ES-I3 (cell line): ENCODE data around the gene RIF1.

ENCODE experiments used
- H3K36me3 ChIP-seq: 2 replicates; pipeline ENCODE4 v1.6.1; 2013; ENCODE audit warnings: mild to moderate bottlenecking, low read length, control low read depth, moderate library complexity; ENCODE audit not compliant: insufficient read depth
- H3K4me1 ChIP-seq: 2 replicates; pipeline ENCODE4 v1.6.1; 2013; ENCODE audit warnings: mild to moderate bottlenecking, control low read depth, low read length; ENCODE audit not compliant: insufficient read depth
- H3K9ac ChIP-seq: 2 replicates; pipeline ENCODE4 v1.6.1; 2013; ENCODE audit warnings: low read depth, mild to moderate bottlenecking, low read length, moderate library complexity
- H3K9me3 ChIP-seq: 2 replicates; pipeline ENCODE4 v1.6.1; 2013; ENCODE audit warnings: mild to moderate bottlenecking, low read length, moderate library complexity; ENCODE audit not compliant: control insufficient read depth, insufficient read depth

Gene RIF1

GRCh38 chr2:151409601-151410484 is at the start of gene RIF1:
Gene RIF1, plus strand, starts transcription at chr2:151409902. Its CDS starts 522 bp downstream, at chr2:151410424.
- Histone ChIP-seq H3K9ac (peak within 1 kb of the TSS; percentile 87), H3K4me1 (no peaks in the 10 kb centered on the region; the same call in 1 of the 2 replicates), H3K36me3 (peaks cover 6% of the 10 kb centered on the region; the same call in 1 of the 2 replicates), H3K9me3 (no peaks in the 10 kb centered on the region)

- Histone ChIP-seq H3K9me3 (no peaks in the 10 kb centered on the region), H3K36me3 (no peaks in the 10 kb centered on the region), H3K9ac (no peak overlapping the region), H3K4me1 (peaks cover 18% of the 10 kb centered on the region; the same call in 1 of the 2 replicates)
These were observed 47.9 kb upstream of the RIF1 start for GRCh38 chr2:151361674-151362370.

GRCh38 chr2:151363709-151364108 is 46.0 kb upstream of the RIF1 start:
- Histone ChIP-seq H3K9ac (no peak overlapping the region), H3K36me3 (no peaks in the 10 kb centered on the region), H3K9me3 (no peaks in the 10 kb centered on the region; the same call in 1 of the 2 replicates), H3K4me1 (peaks cover 3% of the 10 kb centered on the region; the same call in 1 of the 2 replicates)

GRCh38 chr2:151367571-151367970 is 42.1 kb upstream of the RIF1 start:
- no peaks in the 10 kb centered on the region for H3K36me3 ChIP-seq

GRCh38 chr2:151374436-151374835 is 35.3 kb upstream of the RIF1 start:
- Histone ChIP-seq H3K9me3 (no peaks in the 10 kb centered on the region), H3K4me1 (peaks cover 6% of the 10 kb centered on the region; the same call in 1 of the 2 replicates), H3K36me3 (no peaks in the 10 kb centered on the region), H3K9ac (no peak overlapping the region)

More at GRCh38 chr2:151367571-151367970, 42.1 kb upstream of the RIF1 start:
- no peak overlapping the region for H3K9ac ChIP-seq
- H3K4me1 ChIP-seq, result no peaks in the 10 kb centered on the region
- no peaks in the 10 kb centered on the region; the same call in 1 of the 2 replicates for H3K9me3 ChIP-seq

GRCh38 chr2:151379169-151379568 is 30.5 kb upstream of the RIF1 start:
- Histone ChIP-seq H3K9ac (no peak overlapping the region), H3K4me1 (peaks cover 2% of the 10 kb centered on the region; the same call in 1 of the 2 replicates), H3K9me3 (no peaks in the 10 kb centered on the region), H3K36me3 (no peaks in the 10 kb centered on the region)

GRCh38 chr2:151380580-151381235 is 29.0 kb upstream of the RIF1 start:
- H3K36me3 ChIP-seq, result no peaks in the 10 kb centered on the region
- H3K9ac ChIP-seq, result no peak overlapping the region
- no peaks in the 10 kb centered on the region for H3K9me3 ChIP-seq
- H3K4me1 ChIP-seq, result no peaks in the 10 kb centered on the region

- H3K9ac ChIP-seq, result no peak overlapping the region
- no peaks in the 10 kb centered on the region for H3K9me3 ChIP-seq
These were observed 28.4 kb upstream of the RIF1 start for GRCh38 chr2:151381266-151381665.

GRCh38 chr2:151388011-151388410 is 21.7 kb upstream of the RIF1 start:
- no peak overlapping the region for H3K9ac ChIP-seq
- H3K9me3 ChIP-seq, result peaks cover 4% of the 10 kb centered on the region; the same call in 1 of the 2 replicates
- H3K36me3 ChIP-seq, result no peaks in the 10 kb centered on the region
- H3K4me1 ChIP-seq, result no peaks in the 10 kb centered on the region

More at GRCh38 chr2:151381266-151381665, 28.4 kb upstream of the RIF1 start:
- Histone ChIP-seq H3K4me1 (no peaks in the 10 kb centered on the region), H3K36me3 (no peaks in the 10 kb centered on the region)

GRCh38 chr2:151391436-151391835 is 18.3 kb upstream of the RIF1 start:
- H3K36me3 ChIP-seq, result no peaks in the 10 kb centered on the region
- H3K9me3 ChIP-seq, result peaks cover 4% of the 10 kb centered on the region; the same call in 1 of the 2 replicates
- no peak overlapping the region for H3K9ac ChIP-seq
- no peaks in the 10 kb centered on the region for H3K4me1 ChIP-seq

- no peaks in the 10 kb centered on the region for H3K36me3 ChIP-seq
These were observed 15.2 kb upstream of the RIF1 start for GRCh38 chr2:151394509-151394908.

GRCh38 chr2:151395509-151396374 is 14.0 kb upstream of the RIF1 start:
- no peaks in the 10 kb centered on the region for H3K36me3 ChIP-seq
- no peaks in the 10 kb centered on the region for H3K4me1 ChIP-seq
- peaks cover 2% of the 10 kb centered on the region; the same call in 1 of the 2 replicates for H3K9me3 ChIP-seq
- H3K9ac ChIP-seq, result no peak overlapping the region

More at GRCh38 chr2:151394509-151394908, 15.2 kb upstream of the RIF1 start:
- Histone ChIP-seq H3K9ac (no peak overlapping the region), H3K4me1 (no peaks in the 10 kb centered on the region), H3K9me3 (peaks cover 4% of the 10 kb centered on the region; the same call in 1 of the 2 replicates)

GRCh38 chr2:151399981-151400380 is 9.7 kb upstream of the RIF1 start:
- H3K36me3 ChIP-seq, result no peaks in the 10 kb centered on the region
- H3K9me3 ChIP-seq, result no peaks in the 10 kb centered on the region
- no peaks in the 10 kb centered on the region for H3K4me1 ChIP-seq

More at GRCh38 chr2:151399981-151400380, 9.7 kb upstream of the RIF1 start:
- H3K9ac ChIP-seq, result no peak overlapping the region
